Neural cell (in vitro differentiated cells): ENCODE results near the gene RNF121. TPM values are rescaled to one million over a fixed set of nuclear protein-coding genes. Genes with fewer than 3 reads are reported as not detected.

Source experiments
- H2AFZ ChIP-seq: fragments of 200-600, 300-800 bp; sonication (generic), shearing (Covaris generic); 2 replicates; pipeline ENCODE4 v1.6.0; 2014; ENCODE audit warnings: low read depth, mild to moderate bottlenecking, antibody characterized with exemption, low read length, moderate library complexity
- H3F3A ChIP-seq: fragments of 200-600 bp; shearing (Covaris generic); 2 replicates; pipeline ENCODE4 v1.6.1; 2016; ENCODE audit warnings: mild to moderate bottlenecking, moderate library complexity, mixed read lengths, antibody characterized with exemption, low read length; ENCODE audit not compliant: insufficient read depth, poor library complexity, severe bottlenecking
- H3K27ac ChIP-seq: fragments of 200-600, 300-800 bp; sonication (generic), shearing (Covaris generic); 2 replicates; pipeline ENCODE4 v1.5.1; 2014; ENCODE audit warnings: mild to moderate bottlenecking, low read length, moderate library complexity
- H3K27me3 ChIP-seq: fragments of 300-800, 200-600 bp; sonication (generic), shearing (Covaris generic); 2 replicates; pipeline ENCODE4 v1.6.0; 2014; ENCODE audit warnings: mild to moderate bottlenecking, low read depth, low read length, moderate library complexity; ENCODE audit not compliant: insufficient read depth
- H3K36me3 ChIP-seq: fragments of 300-800, 200-600 bp; sonication (generic), shearing (Covaris generic); 2 replicates; pipeline ENCODE4 v1.5.1; 2014; ENCODE audit warnings: mild to moderate bottlenecking, antibody characterized with exemption, low read length, moderate library complexity; ENCODE audit not compliant: insufficient read depth
- H3K4me2 ChIP-seq: fragments of 300-800, 200-600 bp; sonication (generic), shearing (Covaris generic); 2 replicates; pipeline ENCODE4 v1.6.0; 2014; ENCODE audit warnings: mild to moderate bottlenecking, low read length
- H3K4me3 ChIP-seq: fragments of 300-800, 200-600 bp; sonication (generic), shearing (Covaris generic); 2 replicates; pipeline ENCODE4 v1.5.1; 2014; ENCODE audit warnings: mild to moderate bottlenecking, low read length, moderate library complexity
- H3K79me2 ChIP-seq: fragments of 200-600 bp; shearing (Covaris generic); replicated peaks from 2 replicates; pipeline ENCODE4 v1.6.0; 2014; ENCODE audit warnings: mild to moderate bottlenecking, low read length, moderate library complexity; ENCODE audit not compliant: insufficient read depth
- H3K9ac ChIP-seq: fragments of 300-800, 200-600 bp; sonication (generic), shearing (Covaris generic); 2 replicates; pipeline ENCODE4 v1.6.1; 2016; ENCODE audit warnings: mild to moderate bottlenecking, low read length, mixed read lengths
- H3K9me2 ChIP-seq: fragments of 200-600 bp; shearing (Covaris generic); 2 replicates; pipeline ENCODE4 v1.6.1; 2016; ENCODE audit warnings: mild to moderate bottlenecking, low read length, mixed read lengths; ENCODE audit not compliant: insufficient read depth
- H3K9me3 ChIP-seq: fragments of 200-600, 300-800 bp; sonication (generic), shearing (Covaris generic); 2 replicates; pipeline ENCODE4 v1.6.1; 2016; ENCODE audit warnings: mild to moderate bottlenecking, mixed run types, low read length, moderate library complexity, mixed read lengths
- H4K20me1 ChIP-seq: fragments of 200-600 bp; shearing (Covaris generic); 2 replicates; pipeline ENCODE4 v1.6.1; 2016; ENCODE audit warnings: mild to moderate bottlenecking, mixed run types; ENCODE audit not compliant: insufficient read depth
- EP300 ChIP-seq: fragments of 450-650 bp; conservative IDR thresholded peaks from 2 replicates; pipeline ENCODE4 v1.6.1; 2014; ENCODE audit warnings: antibody characterized with exemption, mild to moderate bottlenecking, moderate library complexity; ENCODE audit not compliant: poor library complexity, severe bottlenecking
- EZH2 ChIP-seq: fragments of 200-600, 300-800 bp; shearing (Covaris generic), sonication (generic); IDR thresholded peaks from 2 replicates; pipeline ENCODE4 v1.6.1; 2014; ENCODE audit warnings: antibody characterized with exemption, low read length, borderline replicate concordance, mild to moderate bottlenecking; ENCODE audit not compliant: insufficient read depth, poor library complexity, severe bottlenecking
- MXI1 ChIP-seq: fragments of 450-650 bp; conservative IDR thresholded peaks from 2 replicates; pipeline ENCODE4 v1.6.1; 2014; ENCODE audit warnings: antibody characterized with exemption, mild to moderate bottlenecking; ENCODE audit not compliant: poor library complexity, severe bottlenecking
- POLR2AphosphoS5 ChIP-seq: IDR thresholded peaks from 2 replicates; pipeline ENCODE4 v1.6.1; 2012
- RAD21 ChIP-seq: fragments of 450-650 bp; conservative IDR thresholded peaks from 2 replicates; pipeline ENCODE4 v1.6.1; 2014; ENCODE audit warnings: antibody characterized with exemption, mild to moderate bottlenecking, moderate library complexity
- SMC3 ChIP-seq: fragments of 450-650 bp; conservative IDR thresholded peaks from 2 replicates; pipeline ENCODE4 v1.6.1; 2014; ENCODE audit warnings: antibody characterized with exemption, mild to moderate bottlenecking, moderate library complexity; ENCODE audit not compliant: poor library complexity
- TAF1 ChIP-seq: IDR thresholded peaks from 2 replicates; pipeline ENCODE4 v1.6.1; 2012; ENCODE audit warnings: low read depth
- polyA plus RNA-seq: library from polyadenylated mRNA; depleted of rRNA; stranded (reverse); fragments of >200 nt; gene quantifications from 2 replicates; pipeline ENCODE4 v1.2.3, GENCODE V29; 2014
- TF ChIP-seq, protein P1 (sequence below): fragments of 450-650 bp; IDR thresholded peaks from 2 replicates; pipeline ENCODE4 v1.5.1; 2014; ENCODE audit warnings: antibody characterized with exemption, mild to moderate bottlenecking, moderate library complexity; ENCODE audit not compliant: poor library complexity, severe bottlenecking
- TF ChIP-seq, protein P2 (sequence below): IDR thresholded peaks from 2 replicates; pipeline ENCODE4 v1.6.1; 2012; ENCODE audit warnings: borderline replicate concordance

Gene RNF121
- polyA plus RNA-seq, 1 donor from 2014 or later = 21.2 TPM

DNA sequence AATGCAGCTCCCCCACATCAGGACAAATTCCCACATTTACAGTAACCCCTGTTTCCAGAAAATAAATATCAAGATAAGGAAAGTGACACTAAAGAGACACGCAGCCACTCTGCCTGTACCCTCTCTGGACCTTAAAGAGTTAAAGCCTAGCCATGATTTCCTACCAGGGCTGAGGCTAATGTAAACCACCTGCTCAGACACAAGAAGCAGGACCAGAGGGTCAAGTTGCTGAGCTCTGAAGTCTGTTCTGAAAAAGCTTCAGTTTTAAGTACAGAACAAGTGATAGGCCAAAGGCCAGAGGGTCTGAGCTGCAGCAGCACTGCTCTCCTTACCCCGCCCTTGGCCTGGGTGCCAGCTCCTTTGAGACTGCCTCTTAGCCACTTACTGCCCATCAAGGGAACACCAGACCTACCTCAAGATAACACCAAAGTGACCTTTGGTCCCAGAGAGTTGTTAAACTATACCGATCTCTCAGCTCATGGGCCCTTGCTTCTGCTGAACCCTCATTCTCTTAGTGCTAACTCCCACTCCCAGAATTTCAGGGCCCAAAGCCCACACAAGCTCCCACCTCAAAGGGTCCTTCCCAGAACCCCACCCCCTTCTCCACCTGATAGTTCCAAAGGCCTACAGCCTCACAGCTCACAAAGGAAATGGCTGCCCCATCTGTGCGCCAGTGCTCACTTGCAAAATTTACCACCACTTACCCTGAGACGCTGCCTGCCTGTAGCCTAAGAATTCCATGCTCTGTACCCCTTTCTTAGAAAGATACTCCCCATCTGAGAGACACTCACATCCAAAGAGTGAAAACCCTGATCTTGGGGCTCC is 110.4 kb downstream of the RNF121 start:
- Histone ChIP-seq H3K9me2 (no peaks in the 10 kb centered on the region), H3K9ac (peak overlapping the region; percentile 94), H3K27me3 (no peaks in the 10 kb centered on the region), H3K79me2 (peaks cover 53% of the 10 kb centered on the region), H3K4me3 (peak overlapping the region; percentile 67), H3K4me2 (peak overlapping the region; percentile 86), H3F3A (peaks cover 9% of the 10 kb centered on the region), H3K9me3 (no peaks in the 10 kb centered on the region), H3K27ac (peak overlapping the region; percentile 99), H4K20me1 (no peaks in the 10 kb centered on the region), H2AFZ (no peak overlapping the region), H3K36me3 (no peaks in the 10 kb centered on the region)
- TF ChIP-seq RAD21 = no peak
- no peak for TF ChIP-seq POLR2AphosphoS5
- no peak for TF ChIP-seq TAF1
- TF ChIP-seq SMC3 = no peak
- no peak for TF ChIP-seq MXI1
- TF ChIP-seq, protein P1, sequence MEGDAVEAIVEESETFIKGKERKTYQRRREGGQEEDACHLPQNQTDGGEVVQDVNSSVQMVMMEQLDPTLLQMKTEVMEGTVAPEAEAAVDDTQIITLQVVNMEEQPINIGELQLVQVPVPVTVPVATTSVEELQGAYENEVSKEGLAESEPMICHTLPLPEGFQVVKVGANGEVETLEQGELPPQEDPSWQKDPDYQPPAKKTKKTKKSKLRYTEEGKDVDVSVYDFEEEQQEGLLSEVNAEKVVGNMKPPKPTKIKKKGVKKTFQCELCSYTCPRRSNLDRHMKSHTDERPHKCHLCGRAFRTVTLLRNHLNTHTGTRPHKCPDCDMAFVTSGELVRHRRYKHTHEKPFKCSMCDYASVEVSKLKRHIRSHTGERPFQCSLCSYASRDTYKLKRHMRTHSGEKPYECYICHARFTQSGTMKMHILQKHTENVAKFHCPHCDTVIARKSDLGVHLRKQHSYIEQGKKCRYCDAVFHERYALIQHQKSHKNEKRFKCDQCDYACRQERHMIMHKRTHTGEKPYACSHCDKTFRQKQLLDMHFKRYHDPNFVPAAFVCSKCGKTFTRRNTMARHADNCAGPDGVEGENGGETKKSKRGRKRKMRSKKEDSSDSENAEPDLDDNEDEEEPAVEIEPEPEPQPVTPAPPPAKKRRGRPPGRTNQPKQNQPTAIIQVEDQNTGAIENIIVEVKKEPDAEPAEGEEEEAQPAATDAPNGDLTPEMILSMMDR = no peak
- TF ChIP-seq EZH2 = no peak
- no peak for TF ChIP-seq EP300
- TF ChIP-seq, protein P2, sequence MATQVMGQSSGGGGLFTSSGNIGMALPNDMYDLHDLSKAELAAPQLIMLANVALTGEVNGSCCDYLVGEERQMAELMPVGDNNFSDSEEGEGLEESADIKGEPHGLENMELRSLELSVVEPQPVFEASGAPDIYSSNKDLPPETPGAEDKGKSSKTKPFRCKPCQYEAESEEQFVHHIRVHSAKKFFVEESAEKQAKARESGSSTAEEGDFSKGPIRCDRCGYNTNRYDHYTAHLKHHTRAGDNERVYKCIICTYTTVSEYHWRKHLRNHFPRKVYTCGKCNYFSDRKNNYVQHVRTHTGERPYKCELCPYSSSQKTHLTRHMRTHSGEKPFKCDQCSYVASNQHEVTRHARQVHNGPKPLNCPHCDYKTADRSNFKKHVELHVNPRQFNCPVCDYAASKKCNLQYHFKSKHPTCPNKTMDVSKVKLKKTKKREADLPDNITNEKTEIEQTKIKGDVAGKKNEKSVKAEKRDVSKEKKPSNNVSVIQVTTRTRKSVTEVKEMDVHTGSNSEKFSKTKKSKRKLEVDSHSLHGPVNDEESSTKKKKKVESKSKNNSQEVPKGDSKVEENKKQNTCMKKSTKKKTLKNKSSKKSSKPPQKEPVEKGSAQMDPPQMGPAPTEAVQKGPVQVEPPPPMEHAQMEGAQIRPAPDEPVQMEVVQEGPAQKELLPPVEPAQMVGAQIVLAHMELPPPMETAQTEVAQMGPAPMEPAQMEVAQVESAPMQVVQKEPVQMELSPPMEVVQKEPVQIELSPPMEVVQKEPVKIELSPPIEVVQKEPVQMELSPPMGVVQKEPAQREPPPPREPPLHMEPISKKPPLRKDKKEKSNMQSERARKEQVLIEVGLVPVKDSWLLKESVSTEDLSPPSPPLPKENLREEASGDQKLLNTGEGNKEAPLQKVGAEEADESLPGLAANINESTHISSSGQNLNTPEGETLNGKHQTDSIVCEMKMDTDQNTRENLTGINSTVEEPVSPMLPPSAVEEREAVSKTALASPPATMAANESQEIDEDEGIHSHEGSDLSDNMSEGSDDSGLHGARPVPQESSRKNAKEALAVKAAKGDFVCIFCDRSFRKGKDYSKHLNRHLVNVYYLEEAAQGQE = no peak

DNA sequence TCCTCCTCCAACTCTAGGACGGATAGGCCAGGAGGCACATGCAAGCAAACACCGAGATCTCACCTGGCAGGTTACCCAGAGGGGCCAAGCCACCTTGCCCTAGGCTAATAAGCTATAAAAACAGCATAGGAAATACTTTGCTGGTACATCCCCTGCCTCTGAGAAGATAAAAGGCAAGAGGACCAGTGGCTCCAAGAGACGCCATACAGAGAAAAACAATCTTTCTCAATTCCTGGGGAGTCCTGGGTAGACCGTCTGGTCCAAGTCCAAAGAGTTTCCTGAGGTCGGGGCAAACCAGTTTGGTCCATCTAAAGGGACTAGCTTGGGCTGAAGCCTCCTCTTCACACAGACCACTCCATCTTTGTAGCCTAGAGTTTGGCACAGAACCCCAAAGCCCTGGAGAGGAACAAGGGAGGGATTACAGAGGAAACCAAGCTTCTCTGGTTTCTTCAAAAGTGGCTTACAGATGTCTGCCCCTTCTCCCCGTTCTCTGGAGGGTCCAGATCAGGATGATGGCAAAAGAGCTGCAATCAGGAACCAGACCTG is 111.1 kb downstream of the RNF121 start:
- TF ChIP-seq, protein P2 = no peak
- TF ChIP-seq MXI1 (no peak), EZH2 (no peak), TAF1 (no peak), RAD21 (no peak), SMC3 (no peak), EP300 (no peak)
- TF ChIP-seq, protein P1 = no peak
- Histone ChIP-seq H3F3A (peaks cover 9% of the 10 kb centered on the region), H3K9me2 (no peaks in the 10 kb centered on the region), H4K20me1 (no peaks in the 10 kb centered on the region), H3K27me3 (no peaks in the 10 kb centered on the region), H3K9ac (peak overlapping the region; percentile 94), H2AFZ (peak overlapping the region; percentile 71), H3K4me3 (peak overlapping the region; percentile 67), H3K27ac (peak overlapping the region; percentile 99), H3K36me3 (no peaks in the 10 kb centered on the region), H3K9me3 (no peaks in the 10 kb centered on the region), H3K4me2 (peak overlapping the region; percentile 86), H3K79me2 (peaks cover 50% of the 10 kb centered on the region)
